Suprapubic skin (tissue), 3 donors: ENCODE results near the gene ADAP2.
"Not testable (repeated sequence)": the region's sequence is repeated elsewhere in the genome, so short reads cannot be mapped to it uniquely, and the experiment has no call there.

ENCODE experiments used
- CTCF ChIP-seq, 2 donors: fragments of 200-600 bp in 1 of 2; fragments of 450-650 bp in 1 of 2; sonication (generic) in 1 of 2; IDR thresholded peaks; one replicate each; pipeline ENCODE4 v1.5.1; 2016 to 2019; ENCODE audit warnings: antibody characterized with exemption in 2 of 2, mild to moderate bottlenecking in 1 of 2, moderate library complexity in 1 of 2
- POLR2AphosphoS5 ChIP-seq, 3 donors: sonication (generic); formaldehyde crosslinking; IDR thresholded peaks; one replicate each; pipeline ENCODE4 v1.6.1; 2017; ENCODE audit warnings: antibody characterized with exemption in 3 of 3

DNA sequence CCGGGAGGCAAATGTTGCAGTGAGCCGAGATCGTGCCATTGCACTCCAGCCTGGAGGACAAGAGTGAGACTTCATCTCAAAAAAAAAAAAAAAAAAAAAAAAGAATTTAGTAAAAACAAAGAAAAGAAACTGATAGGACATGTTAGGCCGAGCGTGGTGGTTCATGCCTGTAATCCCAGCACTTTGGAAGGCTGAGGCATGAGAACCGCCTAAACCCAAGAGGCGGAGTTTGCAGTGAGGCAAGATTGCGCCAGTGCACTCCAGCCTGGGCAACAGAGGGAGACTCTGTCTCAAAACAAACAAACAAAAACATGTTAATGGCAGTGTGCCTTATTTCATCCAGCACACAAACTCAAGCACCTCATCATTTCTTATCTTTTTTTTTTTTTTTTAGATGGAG is 42.6 kb downstream of the ADAP2 start:
- TF ChIP-seq POLR2AphosphoS5, CTCF (IDR thresholded peaks at IDR 0.05): not testable (repeated sequence)
